ENCODE data around the gene LHFPL2.

The LHFPL2 gene

DNA sequence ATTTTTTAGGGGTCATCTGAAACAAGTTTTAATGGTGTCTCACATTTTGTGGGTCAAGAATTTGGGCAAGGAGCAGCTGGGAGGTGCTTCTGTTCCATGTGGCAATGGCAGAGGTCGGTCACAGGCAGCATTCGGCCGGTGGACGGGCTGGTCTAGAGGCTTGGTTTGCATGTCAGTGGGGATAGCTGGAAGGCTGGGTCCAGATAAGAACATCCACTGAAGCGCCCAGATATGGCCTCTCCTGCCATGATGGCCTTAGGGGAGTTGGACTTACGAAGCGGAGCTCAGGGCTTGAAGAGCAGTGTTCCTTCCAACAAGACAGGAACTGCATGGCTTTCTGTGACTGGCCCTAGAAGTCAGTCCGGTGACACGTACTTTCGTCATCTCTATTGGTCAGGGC, 30.3 kb downstream of the LHFPL2 start:
- no peak for DNase-seq (ENCODE audit: low spot score)

DNA sequence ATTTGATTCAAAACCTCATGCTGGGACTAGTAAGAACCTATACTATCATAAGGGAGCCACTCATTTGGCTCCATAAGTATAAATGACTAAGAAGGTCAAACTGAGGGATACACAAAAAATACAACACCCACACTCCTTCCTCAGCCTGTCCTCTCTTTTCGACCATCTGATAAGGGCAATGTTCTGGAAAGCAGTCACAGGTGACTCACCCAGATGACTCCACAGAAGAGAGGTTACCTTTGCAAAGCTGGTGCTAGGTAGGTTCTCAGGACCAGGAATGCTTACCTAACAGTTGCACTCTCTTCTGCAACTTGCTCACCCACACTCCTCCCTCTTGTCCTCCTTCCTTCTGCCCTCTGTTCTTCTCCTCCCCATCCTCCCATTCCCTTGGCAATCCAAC, 32.9 kb downstream of the LHFPL2 start:
- no peak for DNase-seq (ENCODE audit: low spot score)

DNA sequence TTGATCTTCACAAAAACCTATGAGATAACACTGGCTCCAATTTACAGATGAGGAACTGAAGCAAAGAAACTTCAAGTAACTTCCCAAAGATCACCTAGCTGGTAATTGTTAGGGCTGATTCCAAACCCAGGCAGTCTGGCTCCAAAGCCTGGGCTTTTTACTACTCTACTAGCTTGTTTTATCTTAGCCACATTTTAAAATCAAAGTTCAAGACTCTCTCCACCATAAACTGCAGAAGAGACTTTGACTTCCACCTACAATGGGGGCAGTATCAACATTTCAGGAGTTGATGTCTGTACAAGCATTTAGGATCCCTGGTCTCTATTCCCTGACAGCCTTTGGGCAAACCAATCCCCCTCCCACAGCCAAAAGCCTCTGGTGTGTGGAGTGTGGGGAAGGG, 33.8 kb downstream of the LHFPL2 start:
- no peak for DNase-seq (ENCODE audit: low spot score)

DNA sequence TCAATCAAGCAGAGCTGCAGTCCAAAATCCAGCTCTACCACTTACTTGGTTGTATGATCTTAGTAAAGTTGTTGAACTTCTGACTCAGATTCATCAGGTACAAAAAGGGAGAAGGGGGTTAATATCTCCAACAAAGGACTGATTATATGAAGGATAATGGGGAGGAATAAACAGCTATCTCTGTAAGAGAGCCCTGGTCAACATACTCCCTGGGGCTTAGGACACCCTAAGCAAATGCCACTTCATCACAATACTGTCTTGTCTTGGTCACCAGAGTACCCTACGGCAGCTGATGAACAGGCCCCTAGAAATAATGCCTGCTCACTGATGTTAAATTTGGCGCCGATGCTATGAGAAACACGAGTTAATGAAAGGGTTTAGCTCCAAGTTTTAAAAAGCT, 34.8 kb downstream of the LHFPL2 start:
- DNase-seq (ENCODE audit: low spot score), result no peak

DNA sequence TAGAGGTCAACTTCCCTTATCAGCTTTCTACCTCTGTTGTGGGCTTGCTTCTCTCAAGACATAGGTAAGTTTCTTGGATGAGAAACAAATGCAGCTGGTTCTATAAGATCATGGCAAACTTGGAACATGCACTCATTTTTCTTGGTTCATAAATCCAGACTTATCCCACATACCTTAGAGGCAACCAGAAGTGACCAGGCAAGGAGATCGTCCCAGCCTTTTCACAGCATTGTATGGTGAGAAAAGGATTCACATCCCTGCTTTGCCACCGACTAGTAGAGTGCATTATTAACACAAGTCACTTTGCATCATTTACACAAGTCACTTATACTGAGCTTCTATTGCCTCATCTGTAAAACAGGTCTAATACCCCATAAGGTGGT, 35.4 kb downstream of the LHFPL2 start:
- DNase-seq (ENCODE audit: low spot score), result no peak

DNA sequence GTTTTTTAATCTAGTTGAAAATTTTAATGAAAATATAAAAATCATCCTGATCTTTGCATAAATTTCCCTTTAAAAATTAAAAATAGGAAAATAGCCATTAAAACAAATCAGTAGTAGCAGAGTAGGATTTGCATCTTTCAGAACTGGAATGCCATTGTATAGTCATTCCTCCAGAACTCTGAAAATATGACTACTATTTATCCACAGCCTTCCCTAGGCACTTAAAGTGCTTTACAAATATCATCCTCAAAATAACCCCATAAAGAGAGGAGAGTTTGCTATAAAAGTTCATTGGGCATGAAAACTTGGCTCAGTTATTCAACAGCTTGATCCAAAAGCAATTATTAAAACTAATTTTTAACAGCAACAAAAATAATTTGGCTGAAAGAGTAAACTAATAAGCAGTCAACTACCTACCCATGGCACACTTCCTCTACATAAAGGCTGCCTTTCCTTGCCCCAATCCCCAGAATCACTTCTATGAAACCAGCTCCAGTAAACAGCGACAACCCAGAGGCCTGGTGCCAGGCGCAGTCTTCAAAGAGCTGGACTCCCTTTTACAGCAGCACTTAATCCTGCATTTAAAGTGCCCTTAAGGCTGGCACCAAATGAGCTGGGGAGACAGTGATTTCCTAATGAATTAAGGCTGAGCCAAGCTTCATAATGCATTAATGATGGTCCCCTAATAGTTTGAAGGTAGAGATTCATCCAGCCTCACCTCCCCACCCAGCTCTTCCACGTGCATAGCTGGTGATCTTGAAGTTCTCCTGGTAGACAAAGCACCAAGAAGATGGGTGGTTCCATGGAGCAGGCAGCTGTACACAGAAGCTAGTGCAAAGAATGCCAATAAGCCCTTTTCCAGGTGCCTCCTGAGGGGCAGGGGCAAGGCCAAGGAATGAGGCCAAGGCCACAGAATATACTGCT, 36.1 kb downstream of the LHFPL2 start:
- DNase-seq (ENCODE audit: low spot score), result no peak

DNA sequence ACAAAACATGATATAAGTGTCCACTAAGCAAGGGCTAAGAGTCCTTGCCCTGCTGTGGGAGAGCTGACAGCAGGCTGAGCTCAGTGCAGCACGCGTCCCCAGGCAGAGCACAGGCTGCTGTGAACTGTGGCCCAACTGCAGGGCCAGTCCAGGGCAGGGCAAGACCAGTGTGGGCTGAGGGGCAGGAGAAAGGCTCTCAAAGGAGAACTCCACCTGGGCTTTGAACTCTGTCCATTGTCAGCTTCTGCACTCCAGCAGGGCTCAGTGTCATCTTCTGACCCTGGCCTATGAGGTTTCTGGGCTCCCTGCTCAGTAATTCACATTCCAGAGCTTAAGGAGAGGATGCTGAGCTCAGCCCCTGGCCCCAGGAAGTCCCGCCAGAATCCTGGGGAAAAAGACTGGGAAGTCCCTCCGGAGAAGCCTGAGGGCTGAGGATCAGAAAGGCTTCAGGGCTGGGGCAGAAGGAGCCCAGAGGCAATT, 37.4 kb downstream of the LHFPL2 start:
- DNase-seq (ENCODE audit: low spot score), result no peak

DNA sequence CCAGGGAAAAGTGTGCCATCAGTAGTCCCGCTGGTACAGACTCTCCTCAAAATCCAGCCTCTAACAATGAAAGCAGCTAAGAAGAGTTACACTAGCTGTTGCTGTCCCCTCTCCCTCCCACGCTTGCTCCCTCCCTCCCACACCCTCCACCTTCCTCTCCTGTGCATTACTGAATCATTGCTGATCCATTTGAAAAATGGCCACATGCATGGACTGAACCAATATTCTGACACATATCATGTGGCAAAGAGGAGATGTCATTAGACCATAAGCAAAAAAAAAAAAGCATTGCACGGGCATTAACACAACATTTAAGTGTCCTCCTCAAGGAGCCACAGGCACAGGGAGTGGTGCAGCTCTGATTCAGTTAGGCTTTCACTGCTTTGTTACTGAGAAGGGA, 37.9 kb downstream of the LHFPL2 start:
- DNase-seq (ENCODE audit: low spot score), result no peak

DNA sequence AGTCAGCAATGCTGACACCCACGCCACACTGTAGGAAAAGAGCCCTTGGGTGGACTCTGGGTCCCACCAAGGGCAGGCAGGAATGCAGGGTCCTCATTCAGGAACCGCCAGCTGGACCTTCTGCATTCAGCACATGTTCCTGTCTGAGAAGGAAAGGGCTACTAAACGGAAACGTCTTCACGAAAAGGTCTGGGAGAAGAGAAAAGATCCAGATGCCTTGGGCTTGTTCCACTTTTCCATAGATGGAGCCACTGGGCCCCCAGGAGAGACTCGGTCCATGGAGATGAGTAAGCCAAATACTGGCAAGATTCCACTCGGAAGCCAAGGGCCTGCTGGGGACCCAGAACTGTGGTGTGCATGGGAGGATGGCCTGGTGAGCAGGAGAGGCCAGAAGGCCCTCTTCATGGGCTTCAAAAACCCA, 38.4 kb downstream of the LHFPL2 start:
- DNase-seq (ENCODE audit: low spot score), result no peak

DNA sequence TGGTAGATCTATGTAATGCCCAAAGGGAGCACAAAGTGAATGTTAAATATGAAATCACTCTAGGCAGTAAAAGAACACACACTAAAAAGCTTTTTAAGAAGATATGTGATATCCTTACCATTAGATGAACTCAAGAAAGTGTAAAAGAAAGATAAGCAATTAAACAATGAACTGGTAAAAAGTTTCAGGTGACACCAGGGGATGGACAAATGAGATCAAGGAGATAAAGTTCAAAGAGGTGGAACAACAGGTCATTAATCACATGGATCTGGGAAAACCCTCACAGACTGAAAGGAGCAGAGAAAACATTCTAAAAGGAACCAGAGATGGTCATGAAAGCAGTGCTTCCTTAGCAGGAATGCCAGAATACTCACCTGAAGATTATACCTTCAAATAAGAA, 40.7 kb downstream of the LHFPL2 start:
- no peak for DNase-seq (ENCODE audit: low spot score)

DNA sequence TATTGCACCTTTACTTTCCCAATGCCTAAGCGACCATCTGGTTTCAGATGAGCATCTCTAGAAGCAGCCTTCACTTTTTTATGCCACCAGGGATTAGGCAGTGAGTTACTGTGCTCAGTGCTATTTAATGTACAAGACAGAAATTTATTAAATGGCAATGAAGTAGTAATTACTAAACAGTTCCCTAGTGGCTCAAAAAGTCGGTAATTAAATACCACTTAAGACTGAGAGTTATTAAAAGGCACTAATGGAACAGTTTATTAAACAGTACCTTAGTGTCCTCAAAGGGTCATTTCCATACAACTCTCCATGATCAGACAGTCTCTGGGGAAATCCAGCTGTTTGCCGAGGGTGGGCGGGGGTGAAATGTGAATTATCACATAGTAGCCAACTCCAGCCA, 42.3 kb downstream of the LHFPL2 start:
- no peak for DNase-seq (ENCODE audit: low spot score)

DNA sequence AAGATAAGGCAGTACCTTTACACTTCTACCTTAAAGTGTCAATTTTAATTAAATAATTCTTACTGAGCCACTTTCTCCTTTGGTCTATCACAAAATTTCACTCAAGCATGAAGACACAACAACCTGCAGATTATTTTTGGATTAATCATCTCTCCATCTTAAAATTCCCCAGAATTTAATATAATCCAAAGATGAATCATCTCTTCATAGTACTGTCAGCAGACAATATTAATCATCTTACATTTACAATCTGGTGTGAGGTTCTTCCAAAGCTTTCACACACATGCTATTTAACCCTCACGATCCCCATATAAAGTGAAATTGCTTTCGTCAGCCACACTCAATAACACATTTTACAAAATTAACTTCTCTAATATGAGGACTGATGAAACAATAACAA, 43.0 kb downstream of the LHFPL2 start:
- no peak for DNase-seq (ENCODE audit: low spot score)

DNA sequence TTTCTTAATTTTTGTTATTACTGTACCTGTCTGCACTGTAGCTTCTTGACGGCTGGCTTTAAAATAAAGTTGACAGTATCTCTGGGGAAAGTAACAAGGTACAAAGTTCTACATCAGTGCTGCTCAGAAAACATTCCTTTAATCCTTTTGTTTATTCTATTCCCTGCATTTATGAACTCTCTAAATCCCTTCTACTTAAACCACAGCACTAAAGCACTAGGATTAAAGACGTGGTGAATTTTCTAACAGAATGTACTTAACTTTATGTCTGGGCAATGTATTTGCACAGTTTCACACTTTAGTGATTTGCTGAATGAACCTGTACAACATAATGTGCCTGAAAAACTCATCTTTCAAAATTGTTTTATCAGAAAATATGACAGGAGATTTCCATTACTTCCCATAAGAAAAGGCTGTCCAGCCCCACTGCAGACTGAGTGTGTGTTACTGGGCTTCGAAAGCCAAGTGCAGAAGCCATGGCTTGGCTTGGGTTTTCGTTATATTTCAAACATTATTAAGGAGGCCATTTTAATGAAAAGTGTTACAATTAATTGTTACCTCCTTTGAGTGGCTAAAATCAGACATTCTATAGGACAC, 43.8 kb downstream of the LHFPL2 start:
- DNase-seq (ENCODE audit: low spot score), result no peak

DNA sequence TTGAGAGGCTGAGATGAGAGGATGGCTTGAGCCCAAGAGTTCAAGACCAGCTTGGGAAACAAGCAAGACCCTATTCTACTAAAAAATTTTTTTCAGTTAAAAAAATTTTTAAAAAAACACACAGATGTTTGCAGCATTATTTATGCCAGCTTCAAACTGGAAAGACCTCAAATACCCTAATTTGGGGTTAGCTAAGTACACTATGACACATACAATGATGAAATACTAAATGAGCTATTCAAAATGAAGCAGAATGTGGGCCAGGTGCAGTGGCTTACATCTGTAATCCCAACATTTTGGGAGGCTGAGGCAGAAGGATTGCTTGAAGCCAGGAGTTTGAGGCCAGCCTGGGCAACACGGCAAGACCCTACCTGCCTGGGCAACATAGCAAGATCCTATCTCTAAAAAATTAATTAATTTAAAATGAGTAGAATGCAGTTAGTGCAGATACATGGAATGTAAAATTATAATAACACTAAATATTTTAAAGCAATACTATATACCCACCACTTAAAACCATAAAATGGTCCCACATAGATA, 44.9 kb downstream of the LHFPL2 start:
- DNase-seq (ENCODE audit: low spot score), result no peak

DNA sequence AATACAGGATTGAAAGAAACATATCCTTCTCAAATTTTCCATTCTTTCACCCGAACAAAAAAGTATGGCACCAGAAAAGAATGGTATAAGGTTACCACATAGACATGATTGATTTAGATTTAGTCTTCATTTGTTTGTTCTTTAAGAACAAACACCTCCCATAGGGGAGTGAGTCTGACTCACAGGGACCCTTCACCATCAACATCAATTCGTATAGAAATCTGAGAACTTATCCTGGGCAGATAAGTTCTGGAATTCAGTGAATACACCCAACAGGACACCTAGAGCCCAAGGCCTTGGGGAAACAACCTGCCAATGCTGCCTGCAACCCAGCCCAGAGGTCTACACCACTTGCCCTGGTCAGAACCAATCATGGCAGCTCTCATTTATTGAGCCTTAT, 46.2 kb downstream of the LHFPL2 start:
- DNase-seq (ENCODE audit: low spot score), result no peak

DNA sequence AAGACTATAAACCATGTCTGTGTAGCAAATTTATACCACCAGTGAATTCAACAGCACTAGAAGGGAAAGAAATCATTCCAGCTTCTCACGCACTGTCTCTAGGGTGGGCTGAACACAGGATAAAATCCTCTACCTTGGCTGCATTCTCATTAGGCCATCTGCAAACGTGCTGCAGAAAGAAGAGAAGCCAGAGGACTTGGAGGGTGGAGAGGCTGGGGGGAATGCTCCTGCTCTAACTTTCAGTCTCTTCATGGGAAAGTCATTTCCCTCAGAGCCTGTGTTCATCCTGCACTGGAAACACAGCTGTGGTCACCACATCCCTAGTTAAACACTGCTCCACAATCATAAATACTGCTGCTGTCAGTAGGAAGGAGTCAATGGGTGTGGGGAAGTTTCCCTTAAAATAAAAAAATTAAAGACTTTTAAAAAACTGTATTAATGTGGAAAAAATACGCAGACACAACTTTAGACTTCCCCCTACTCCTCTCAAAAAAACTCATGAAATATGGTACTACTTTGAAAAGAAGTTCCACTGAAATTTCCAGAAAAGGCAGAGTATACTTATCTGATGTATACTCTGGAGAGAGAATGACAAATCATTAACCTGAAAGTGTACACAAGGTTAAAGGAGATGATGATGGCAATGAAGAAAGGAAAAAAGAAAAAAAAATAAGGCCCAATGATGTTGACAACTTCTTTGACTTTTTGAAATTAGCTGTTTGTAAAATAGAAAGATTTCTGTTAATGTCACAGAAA, 46.8 kb downstream of the LHFPL2 start:
- DNase-seq (ENCODE audit: low spot score), result no peak

DNA sequence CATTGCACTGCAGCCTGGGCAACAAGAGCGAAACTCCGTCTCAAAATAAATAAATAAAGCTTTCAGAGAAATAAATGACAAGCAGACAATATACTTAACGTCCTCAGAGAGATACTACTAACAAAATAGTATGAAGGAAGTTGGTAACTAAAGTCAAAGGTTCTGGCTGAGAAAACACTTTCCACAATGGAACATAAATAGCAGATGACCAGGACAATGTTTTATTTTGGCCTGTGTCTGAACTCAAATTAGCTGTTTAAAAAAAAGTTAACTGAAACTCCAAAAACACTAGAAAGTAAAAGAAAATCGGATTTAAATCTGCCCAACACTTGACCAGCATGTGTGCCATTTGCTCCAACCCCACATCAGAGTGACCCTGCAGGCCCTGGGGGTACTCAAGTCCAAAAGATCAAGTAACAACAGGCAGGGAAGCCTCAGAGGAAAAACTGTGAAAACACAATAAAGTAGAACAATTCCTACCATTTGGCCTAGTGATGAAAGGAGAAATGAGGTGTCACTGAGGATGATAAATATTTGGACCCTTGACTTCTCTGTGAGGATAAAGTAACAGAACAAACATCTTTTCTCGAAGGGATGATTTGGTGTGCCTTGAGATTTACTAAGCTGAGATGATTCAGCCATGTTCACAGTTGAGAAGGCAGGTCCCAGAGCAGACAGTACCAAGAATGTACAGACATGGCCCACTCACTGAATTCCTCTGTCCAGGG, 47.7 kb downstream of the LHFPL2 start:
- DNase-seq (ENCODE audit: low spot score), result no peak

DNA sequence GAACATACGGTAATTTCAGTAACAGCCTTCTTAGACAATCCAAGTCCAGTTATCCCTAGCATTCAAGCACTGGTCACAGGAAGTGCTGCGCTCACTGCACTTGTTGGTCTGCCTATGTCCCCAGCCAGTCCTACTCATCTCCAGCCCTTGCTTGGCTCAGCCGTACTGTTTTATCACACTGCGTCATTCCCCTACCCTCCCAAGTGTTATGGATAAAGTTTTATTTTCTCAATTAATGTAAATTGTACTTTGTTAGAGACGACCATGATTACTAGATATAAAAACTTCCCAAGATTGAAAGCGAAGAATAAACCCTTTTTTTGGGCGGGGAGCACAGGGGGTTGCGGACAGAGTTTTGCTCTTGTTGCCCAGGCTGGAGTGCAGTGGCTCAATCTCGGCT, 49.6 kb downstream of the LHFPL2 start:
- no peak for DNase-seq (ENCODE audit: low spot score)

DNA sequence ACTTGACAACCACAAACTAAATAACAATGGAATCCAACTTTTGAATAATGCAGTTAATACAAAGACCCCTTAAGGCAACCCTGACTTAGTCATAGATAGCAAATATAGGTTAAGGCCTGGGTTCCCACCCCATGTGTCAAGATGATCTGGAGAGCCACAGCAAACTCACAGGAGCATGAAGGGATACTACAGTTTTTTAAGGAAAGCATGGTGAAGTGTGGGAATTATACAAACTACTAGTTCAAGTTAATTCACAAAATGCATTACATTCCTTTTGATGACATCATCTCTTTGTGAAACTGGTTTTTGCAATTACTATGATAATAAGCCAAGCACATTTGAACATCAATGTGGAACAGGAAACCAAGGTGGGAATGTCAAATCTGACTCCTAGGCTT, 50.6 kb downstream of the LHFPL2 start:
- DNase-seq (ENCODE audit: low spot score), result no peak

DNA sequence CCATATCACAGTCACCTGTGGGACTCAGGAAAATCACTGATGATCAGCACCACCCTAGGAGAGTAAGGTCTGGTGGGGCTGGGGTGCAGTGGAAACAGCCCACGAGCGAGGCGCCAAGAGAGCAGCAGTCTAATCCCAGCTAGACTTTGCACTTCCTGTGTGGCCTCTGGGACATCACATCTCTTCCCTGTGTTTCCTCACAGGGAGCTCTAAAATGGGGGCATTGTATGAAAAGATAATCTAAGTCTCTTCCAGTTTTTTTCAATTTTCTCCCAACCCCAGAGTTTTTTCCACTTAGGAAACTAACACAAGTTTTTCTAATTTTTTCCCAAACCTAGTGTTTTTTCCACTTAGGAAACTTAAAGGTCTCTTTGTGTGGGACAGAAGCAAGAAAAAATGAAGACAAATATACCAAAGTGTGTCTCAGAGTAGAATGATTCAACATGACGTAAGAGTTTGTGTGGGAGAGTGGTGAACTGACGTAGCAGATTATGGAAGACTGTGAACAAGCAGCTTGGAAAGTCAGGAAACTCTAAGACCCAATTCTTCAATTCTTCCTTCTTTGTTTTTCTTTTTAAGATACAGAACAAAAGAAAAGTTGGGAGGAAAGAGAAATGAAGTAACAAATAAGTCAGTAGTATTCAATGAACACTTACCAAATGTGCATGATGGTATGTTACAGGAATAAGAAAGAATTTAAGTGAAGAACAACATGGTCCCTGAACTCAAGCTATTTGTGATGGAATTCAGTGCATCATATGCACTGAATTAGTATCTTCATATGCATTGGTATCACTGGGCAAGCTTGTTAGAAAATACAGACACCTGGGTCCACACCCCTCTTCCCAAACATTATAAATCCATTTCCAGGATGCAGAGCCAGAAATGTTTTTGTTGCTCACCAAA, 51.3 kb downstream of the LHFPL2 start:
- DNase-seq (ENCODE audit: low spot score), result no peak

DNA sequence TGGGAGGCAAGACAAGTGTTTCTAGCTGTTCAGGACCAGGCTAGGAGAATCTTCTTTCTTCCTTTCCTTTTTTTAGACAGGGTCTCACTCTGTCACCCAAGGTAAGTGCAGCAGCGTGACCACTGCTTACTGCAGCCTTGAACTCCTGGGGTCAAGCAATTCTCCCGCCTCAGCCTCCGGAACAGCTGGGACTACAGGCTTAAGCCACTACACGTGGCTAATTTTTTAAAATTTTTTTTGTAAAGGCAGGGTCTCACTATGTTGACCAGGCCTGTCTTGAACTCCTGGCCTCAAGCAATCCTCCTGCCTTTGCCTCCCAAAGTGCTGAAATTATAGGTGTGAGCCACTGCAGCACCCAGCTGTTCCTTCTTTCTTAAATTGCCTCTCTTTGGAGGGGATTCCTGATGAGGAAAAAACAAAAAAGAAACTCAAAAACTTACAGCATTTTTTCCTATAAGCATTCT, 53.1 kb downstream of the LHFPL2 start:
- DNase-seq (ENCODE audit: low spot score), result no peak
